Stimulated activated naive CD4-positive, alpha-beta T cell treated with Interleukin-2 at 50 U/mL for 16 hours (primary cell): ENCODE measurements around the gene AASS.

Experiments
- DNase-seq: peaks from one replicate; lab custom pipeline; 2025; lab: John Stamatoyannopoulos, UW

The AASS gene

GRCh38 chr7:122118757-122119156 is 25.3 kb downstream of the AASS start:
- no peak for DNase-seq

GRCh38 chr7:122103064-122103463 is 41.0 kb downstream of the AASS start:
- DNase-seq = no peak

- DNase-seq = no peak
Observed at GRCh38 chr7:122100021-122100420, 44.0 kb downstream of the AASS start.

GRCh38 chr7:122095642-122096041 is 48.4 kb downstream of the AASS start:
- no peak for DNase-seq

- DNase-seq = no peak
Observed at GRCh38 chr7:122094549-122094948, 49.5 kb downstream of the AASS start.

GRCh38 chr7:122092964-122093797 is 50.9 kb downstream of the AASS start:
- peak; percentile 2 for DNase-seq

- no peak for DNase-seq
Observed at GRCh38 chr7:122082670-122083069, 61.4 kb downstream of the AASS start.

GRCh38 chr7:122082160-122082559 is 61.9 kb downstream of the AASS start:
- DNase-seq = no peak

GRCh38 chr7:122073635-122074034 is 70.4 kb downstream of the AASS start:
- no peak for DNase-seq

GRCh38 chr7:122072924-122073599 is 71.0 kb downstream of the AASS start:
- no peak for DNase-seq

GRCh38 chr7:122072272-122072671 is 71.8 kb downstream of the AASS start:
- no peak for DNase-seq

GRCh38 chr7:122070834-122071233 is 73.2 kb downstream of the AASS start:
- no peak for DNase-seq

- no peak for DNase-seq
Observed at GRCh38 chr7:122070062-122070461, 74.0 kb downstream of the AASS start.

- no peak for DNase-seq
Observed at GRCh38 chr7:122068999-122069398, 75.0 kb downstream of the AASS start.

- no peak for DNase-seq
Observed at GRCh38 chr7:122068046-122068445, 76.0 kb downstream of the AASS start.

- no peak for DNase-seq
Observed at GRCh38 chr7:122067077-122067476, 77.0 kb downstream of the AASS start.

- DNase-seq = no peak
Observed at GRCh38 chr7:122064971-122065370, 79.1 kb downstream of the AASS start.

GRCh38 chr7:122063146-122063545 is 80.9 kb downstream of the AASS start:
- DNase-seq = no peak

- no peak for DNase-seq
Observed at GRCh38 chr7:122059542-122059941, 84.5 kb downstream of the AASS start.

GRCh38 chr7:122056977-122057376 is 87.1 kb downstream of the AASS start:
- DNase-seq = no peak

GRCh38 chr7:122055073-122055472 is 89.0 kb downstream of the AASS start:
- no peak for DNase-seq

- DNase-seq = no peak
Observed at GRCh38 chr7:122054393-122054792, 89.7 kb downstream of the AASS start.

GRCh38 chr7:122046402-122046801 is 97.6 kb downstream of the AASS start:
- DNase-seq = no peak

- DNase-seq = no peak
Observed at GRCh38 chr7:122040147-122040546, 103.9 kb downstream of the AASS start.
